Measurements from ENCODE around the gene PITRM1.

- TF ChIP-seq, protein P1, sequence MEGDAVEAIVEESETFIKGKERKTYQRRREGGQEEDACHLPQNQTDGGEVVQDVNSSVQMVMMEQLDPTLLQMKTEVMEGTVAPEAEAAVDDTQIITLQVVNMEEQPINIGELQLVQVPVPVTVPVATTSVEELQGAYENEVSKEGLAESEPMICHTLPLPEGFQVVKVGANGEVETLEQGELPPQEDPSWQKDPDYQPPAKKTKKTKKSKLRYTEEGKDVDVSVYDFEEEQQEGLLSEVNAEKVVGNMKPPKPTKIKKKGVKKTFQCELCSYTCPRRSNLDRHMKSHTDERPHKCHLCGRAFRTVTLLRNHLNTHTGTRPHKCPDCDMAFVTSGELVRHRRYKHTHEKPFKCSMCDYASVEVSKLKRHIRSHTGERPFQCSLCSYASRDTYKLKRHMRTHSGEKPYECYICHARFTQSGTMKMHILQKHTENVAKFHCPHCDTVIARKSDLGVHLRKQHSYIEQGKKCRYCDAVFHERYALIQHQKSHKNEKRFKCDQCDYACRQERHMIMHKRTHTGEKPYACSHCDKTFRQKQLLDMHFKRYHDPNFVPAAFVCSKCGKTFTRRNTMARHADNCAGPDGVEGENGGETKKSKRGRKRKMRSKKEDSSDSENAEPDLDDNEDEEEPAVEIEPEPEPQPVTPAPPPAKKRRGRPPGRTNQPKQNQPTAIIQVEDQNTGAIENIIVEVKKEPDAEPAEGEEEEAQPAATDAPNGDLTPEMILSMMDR (conservative IDR thresholded peaks at IDR 0.05; ENCODE audit: low read depth, low read length): no peak
- no peak for TF ChIP-seq EZH2 (IDR thresholded peaks at IDR 0.05; ENCODE audit: borderline replicate concordance, low read depth, low read length, poor library complexity, severe bottlenecking)
Measured at GRCh38 chr10:3100093-3100792, 72.3 kb downstream of the PITRM1 start.
